SK-N-SH (cell line): ENCODE measurements around the gene KTN1. TPM values are rescaled to one million over a fixed set of nuclear protein-coding genes. Genes with fewer than 3 reads are reported as not detected.

Experiments
- CTCF ChIA-PET: fragments of 300-600, 350-600 bp; formaldehyde crosslinking; extraction: SDS; loops from one replicate; lab custom pipeline; 2021; lab: Yijun Ruan, JAX
- POLR2A ChIA-PET: fragments of 350-600 bp; sonication (Branson Sonifier 250); formaldehyde crosslinking; extraction: SDS; loops from one replicate; lab custom pipeline; 2020; ENCODE audit warnings: antibody characterized with exemption, inconsistent platforms; lab: Yijun Ruan, JAX
- DNase-seq: peaks from one replicate; pipeline ENCODE4 v3.0.0; 2012
- H2AFZ ChIP-seq: fragments of 200-600 bp; sonication (generic); 2 replicates; pipeline ENCODE4 v1.8.1; 2016; ENCODE audit warnings: antibody characterized with exemption, mild to moderate bottlenecking, low read depth
- H3F3A ChIP-seq: fragments of 200-600 bp; sonication (generic); replicated peaks from 2 replicates; pipeline ENCODE3; 2016; ENCODE audit warnings: antibody characterized with exemption, mild to moderate bottlenecking; ENCODE audit not compliant: insufficient read depth
- H3K27ac ChIP-seq, 2 experiments: fragments of 200-500 bp in 1 of 2; fragments of 200-600 bp in 1 of 2; sonication (Bioruptor generic) in 1 of 2; sonication (generic), shearing (Covaris generic) in 1 of 2; 2 replicates each; pipeline versions ENCODE4 v1.5.1 to v1.6.1; 2014 to 2016; ENCODE audit warnings: low read depth in 2 of 2, inconsistent platforms in 1 of 2, low read length in 1 of 2, mild to moderate bottlenecking in 1 of 2, mixed read lengths in 1 of 2
- H3K27me3 ChIP-seq: fragments of 200-600 bp; sonication (generic), shearing (Covaris generic); 2 replicates; pipeline ENCODE4 v1.6.1; 2016; ENCODE audit warnings: mixed run types; ENCODE audit not compliant: insufficient read depth
- H3K36me3 ChIP-seq, 2 experiments: fragments of 200-500 bp in 1 of 2; fragments of 200-600 bp in 1 of 2; sonication (Bioruptor generic) in 1 of 2; sonication (generic) in 1 of 2; replicated peaks in 1 of 2; 2 replicates each; pipeline versions ENCODE3 to v1.5.1; 2014 to 2016; ENCODE audit warnings: low read length in 1 of 2, mild to moderate bottlenecking in 1 of 2; ENCODE audit not compliant: insufficient read depth in 2 of 2, control insufficient read depth in 1 of 2
- H3K4me1 ChIP-seq, 2 experiments: fragments of 200-500 bp in 1 of 2; fragments of 200-600 bp in 1 of 2; sonication (Bioruptor generic) in 1 of 2; sonication (generic), shearing (Covaris generic) in 1 of 2; 2 replicates each; pipeline versions ENCODE4 v1.5.1 to v1.6.1; 2014 to 2016; ENCODE audit warnings: low read depth in 1 of 2, low read length in 1 of 2, mixed run types in 1 of 2; ENCODE audit not compliant: insufficient read depth in 2 of 2, control insufficient read depth in 1 of 2
- H3K4me2 ChIP-seq: fragments of 200-600 bp; sonication (generic), shearing (Covaris generic); 2 replicates; pipeline ENCODE4 v1.6.1; 2017; ENCODE audit warnings: mixed run types
- H3K4me3 ChIP-seq, 2 experiments: fragments of 200-500 bp in 1 of 2; fragments of 200-600 bp in 1 of 2; sonication (Bioruptor generic) in 1 of 2; sonication (generic), shearing (Covaris generic) in 1 of 2; 2 replicates each; pipeline versions ENCODE4 v1.5.1 to v1.8.1; 2014 to 2016; ENCODE audit warnings: low read depth in 2 of 2, inconsistent platforms in 1 of 2, low read length in 1 of 2, mild to moderate bottlenecking in 1 of 2, mixed read lengths in 1 of 2, moderate library complexity in 1 of 2
- H3K79me2 ChIP-seq: fragments of 200-600 bp; sonication (generic); 2 replicates; pipeline ENCODE4 v1.8.1; 2017; ENCODE audit warnings: mild to moderate bottlenecking; ENCODE audit not compliant: insufficient read depth
- H3K9ac ChIP-seq: fragments of 200-600 bp; sonication (generic); 2 replicates; pipeline ENCODE4 v1.6.1; 2017; ENCODE audit warnings: mixed run types
- H3K9me2 ChIP-seq: fragments of 200-600 bp; sonication (generic); 2 replicates; pipeline ENCODE4 v1.6.1; 2017; ENCODE audit warnings: mixed run types
- H3K9me3 ChIP-seq: fragments of 200-600 bp; sonication (generic); 2 replicates; pipeline ENCODE4 v1.6.1; 2017; ENCODE audit warnings: mixed run types, mild to moderate bottlenecking, moderate library complexity
- H4K20me1 ChIP-seq: fragments of 200-600 bp; sonication (generic); 2 replicates; pipeline ENCODE4 v1.6.1; 2017; ENCODE audit warnings: mild to moderate bottlenecking, mixed run types; ENCODE audit not compliant: insufficient read depth
- EZH2phosphoT487 ChIP-seq: fragments of 200-600 bp; sonication (generic); IDR thresholded peaks from 2 replicates; pipeline ENCODE4 v1.6.1; 2017; ENCODE audit warnings: low read depth, mixed run types, mild to moderate bottlenecking, antibody characterized with exemption, moderate library complexity, borderline replicate concordance
- FOXJ3 ChIP-seq: sonication (generic); formaldehyde crosslinking; IDR thresholded peaks from 2 replicates; pipeline ENCODE4 v1.5.1; 2020; ENCODE audit warnings: mild to moderate bottlenecking, missing genetic modification reagents
- GABPA ChIP-seq: IDR thresholded peaks from 2 replicates; pipeline ENCODE4 v1.4.0; 2012; ENCODE audit warnings: low read depth, mild to moderate bottlenecking
- MEF2A ChIP-seq: IDR thresholded peaks from 2 replicates; pipeline ENCODE4 v1.4.0; 2012; ENCODE audit warnings: low read depth, borderline replicate concordance
- MXI1 ChIP-seq: IDR thresholded peaks from 2 replicates; pipeline ENCODE4 v1.6.1; 2012; ENCODE audit warnings: mild to moderate bottlenecking, low read depth, low read length, improper control_type of control experiment
- NFIC ChIP-seq: IDR thresholded peaks from 2 replicates; pipeline ENCODE4 v1.4.0; 2012; ENCODE audit warnings: borderline replicate concordance
- NRF1 ChIP-seq: IDR thresholded peaks from 2 replicates; pipeline ENCODE4 v1.6.1; 2012; ENCODE audit warnings: low read depth, mild to moderate bottlenecking, low read length
- RAD21 ChIP-seq: IDR thresholded peaks from 2 replicates; pipeline ENCODE4 v1.6.1; 2012; ENCODE audit warnings: mild to moderate bottlenecking, low read length
- RCOR1 ChIP-seq: fragments of 150-350 bp; IDR thresholded peaks from 2 replicates; pipeline ENCODE4 v1.6.1; 2017; ENCODE audit warnings: antibody characterized with exemption, low read length
- RXRA ChIP-seq: IDR thresholded peaks from 2 replicates; pipeline ENCODE4 v1.4.0; 2012; ENCODE audit warnings: low read depth, mild to moderate bottlenecking, borderline replicate concordance
- SIN3A ChIP-seq: IDR thresholded peaks from 2 replicates; pipeline ENCODE4 v1.6.1; 2012; ENCODE audit warnings: low read depth, mild to moderate bottlenecking, low read length, moderate library complexity, borderline replicate concordance
- SMC3 ChIP-seq: IDR thresholded peaks from 2 replicates; pipeline ENCODE4 v1.6.1; 2012; ENCODE audit warnings: low read depth, low read length, improper control_type of control experiment
- TAF1 ChIP-seq: IDR thresholded peaks from 2 replicates; pipeline ENCODE4 v1.6.1; 2012; ENCODE audit warnings: low read depth, mild to moderate bottlenecking, low read length, moderate library complexity, borderline replicate concordance
- WGBS: methylation state at CpG from one replicate; pipeline ENCODE4 v1.1.6; 2017; ENCODE audit warnings: low lambda C conversion rate; 5-methylcytosine and 5-hydroxymethylcytosine counted together
- polyA plus RNA-seq, 3 experiments: library from polyadenylated mRNA; depleted of rRNA; stranded (reverse); fragments of >200 nt; gene quantifications; 2 replicates each; pipeline ENCODE4 v1.2.3, GENCODE V29; 2012
- TF ChIP-seq, protein P1 (sequence below): IDR thresholded peaks from 2 replicates; pipeline ENCODE4 v1.4.0; 2012; ENCODE audit warnings: low read depth, borderline replicate concordance
- TF ChIP-seq, protein P2 (sequence below): IDR thresholded peaks from 2 replicates; pipeline ENCODE4 v1.4.0; 2012; ENCODE audit warnings: low read depth

The KTN1 gene
- polyA plus RNA-seq, 1 of the 3 experiments (the other 2 are of a cell fraction), result 39.5 TPM

DNA sequence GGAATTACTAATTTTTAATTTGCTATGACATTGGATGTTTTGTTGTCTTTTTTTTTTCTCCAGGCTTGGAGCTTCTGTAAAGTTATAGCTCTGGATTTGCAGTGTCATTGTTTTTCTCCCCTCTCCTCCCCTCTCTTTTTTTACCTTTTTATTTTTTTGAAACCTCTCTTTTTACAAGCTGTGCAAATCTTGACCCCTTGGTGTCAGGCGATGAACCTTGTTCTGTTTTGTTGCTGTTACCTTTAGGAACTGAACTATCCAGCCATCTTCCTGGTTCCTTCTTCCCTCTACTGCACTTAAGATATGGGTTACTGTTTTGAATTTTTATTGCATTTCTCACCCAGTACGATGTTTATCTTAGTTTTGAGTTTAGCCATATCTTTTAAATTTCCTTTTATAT, 13.7 kb downstream of the KTN1 start:
- Histone ChIP-seq H3K36me3 (peaks cover 2 to 14% of the 10 kb centered on the region in 2 experiments), H3K4me2 (no peak overlapping the region), H4K20me1 (peaks cover 82% of the 10 kb centered on the region), H3K4me1 (peaks cover 3 to 11% of the 10 kb centered on the region in 2 experiments; a peak in 2 of 4 replicates), H3K9me3 (no peaks in the 10 kb centered on the region), H3K9ac (no peak overlapping the region), H3K4me3 (no peak overlapping the region), H3K9me2 (no peaks in the 10 kb centered on the region), H3F3A (peaks cover 6% of the 10 kb centered on the region), H3K27ac (no peak overlapping the region; a peak in 1 of 4 replicates), H2AFZ (no peak overlapping the region), H3K79me2 (peaks cover 100% of the 10 kb centered on the region), H3K27me3 (no peaks in the 10 kb centered on the region)
- DNase-seq, result no peak
- ChIA-PET CTCF (interaction anchor here (1.4 to 3.8 kb wide), 2 partner anchors 10 to 147 kb away, joined by 3 to 15 read pairs; no protein-coding TSS in a partner anchor), POLR2A (no interaction called here)
- TF ChIP-seq TAF1 (no peak), RXRA (no peak), FOXJ3 (no peak), NRF1 (no peak), EZH2phosphoT487 (no peak), RCOR1 (no peak), SIN3A (no peak), SMC3 (no peak), GABPA (no peak), MEF2A (no peak), MXI1 (no peak)
- TF ChIP-seq, protein P1, sequence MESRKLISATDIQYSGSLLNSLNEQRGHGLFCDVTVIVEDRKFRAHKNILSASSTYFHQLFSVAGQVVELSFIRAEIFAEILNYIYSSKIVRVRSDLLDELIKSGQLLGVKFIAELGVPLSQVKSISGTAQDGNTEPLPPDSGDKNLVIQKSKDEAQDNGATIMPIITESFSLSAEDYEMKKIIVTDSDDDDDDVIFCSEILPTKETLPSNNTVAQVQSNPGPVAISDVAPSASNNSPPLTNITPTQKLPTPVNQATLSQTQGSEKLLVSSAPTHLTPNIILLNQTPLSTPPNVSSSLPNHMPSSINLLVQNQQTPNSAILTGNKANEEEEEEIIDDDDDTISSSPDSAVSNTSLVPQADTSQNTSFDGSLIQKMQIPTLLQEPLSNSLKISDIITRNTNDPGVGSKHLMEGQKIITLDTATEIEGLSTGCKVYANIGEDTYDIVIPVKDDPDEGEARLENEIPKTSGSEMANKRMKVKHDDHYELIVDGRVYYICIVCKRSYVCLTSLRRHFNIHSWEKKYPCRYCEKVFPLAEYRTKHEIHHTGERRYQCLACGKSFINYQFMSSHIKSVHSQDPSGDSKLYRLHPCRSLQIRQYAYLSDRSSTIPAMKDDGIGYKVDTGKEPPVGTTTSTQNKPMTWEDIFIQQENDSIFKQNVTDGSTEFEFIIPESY, result no peak
- TF ChIP-seq, protein P2, sequence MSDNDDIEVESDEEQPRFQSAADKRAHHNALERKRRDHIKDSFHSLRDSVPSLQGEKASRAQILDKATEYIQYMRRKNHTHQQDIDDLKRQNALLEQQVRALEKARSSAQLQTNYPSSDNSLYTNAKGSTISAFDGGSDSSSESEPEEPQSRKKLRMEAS, result no peak
- WGBS, result 69% methylated on average over 2 of the region's 2 CpGs

DNA sequence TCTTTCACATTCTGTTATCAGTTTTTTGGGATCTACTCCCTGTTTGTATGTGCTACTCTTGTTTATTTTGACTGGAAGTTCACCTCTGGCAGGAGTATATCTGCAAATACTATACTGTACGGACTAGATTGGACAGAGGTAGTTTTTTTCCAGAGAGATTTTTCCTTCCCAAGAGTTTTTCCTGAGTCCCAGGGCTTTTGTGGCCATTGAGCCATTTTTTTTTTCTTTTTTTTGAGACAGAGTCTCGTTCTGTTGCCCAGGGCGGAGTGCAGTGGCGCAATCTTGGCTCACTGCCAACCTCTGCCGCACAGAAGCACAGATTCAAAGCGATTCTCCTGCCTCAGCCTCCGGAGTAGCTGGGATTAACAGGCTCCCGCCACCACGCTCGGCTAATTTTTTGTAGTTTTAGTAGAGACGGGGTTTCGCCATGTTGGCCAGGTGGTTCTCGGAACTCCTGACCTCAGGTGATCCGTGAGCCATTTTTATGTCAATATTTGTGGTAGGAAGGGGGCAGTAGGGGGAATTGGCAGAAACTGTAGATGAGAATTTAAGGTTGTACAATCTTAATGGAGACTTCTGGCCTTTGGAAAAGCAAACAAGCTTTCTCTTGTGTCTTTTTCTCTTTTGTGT, 19.4 kb downstream of the KTN1 start:
- Histone ChIP-seq H3K27ac (no peak overlapping the region), H3K36me3 (peaks cover 2 to 12% of the 10 kb centered on the region in 2 experiments), H3K9me3 (no peaks in the 10 kb centered on the region), H3K27me3 (no peaks in the 10 kb centered on the region), H3K9me2 (no peaks in the 10 kb centered on the region), H3F3A (peaks cover 24% of the 10 kb centered on the region), H3K4me2 (no peak overlapping the region), H2AFZ (no peak overlapping the region), H3K79me2 (peaks cover 96% of the 10 kb centered on the region), H3K9ac (no peak overlapping the region), H3K4me3 (no peak overlapping the region), H3K4me1 (peaks cover 0 to 18% of the 10 kb centered on the region in 2 experiments; a peak in 2 of 4 replicates), H4K20me1 (peaks cover 39% of the 10 kb centered on the region)
- 85% methylated on average over 14 of the region's 14 CpGs for WGBS
- CTCF ChIA-PET, result interaction anchor here (0.9 to 1.5 kb wide), 2 partner anchors 9 to 153 kb away, joined by 3 to 5 read pairs; no protein-coding TSS in a partner anchor
- no peak for DNase-seq
- 0 out of 2 replicates have a peak, but pooled peaks have one; percentile 20 for TF ChIP-seq NFIC
- no peak for TF ChIP-seq TAF1
- TF ChIP-seq RAD21, result no peak
- POLR2A ChIA-PET, result no interaction called here
